ENCODE data around the gene PATZ1. TPM values are rescaled to one million over a fixed set of nuclear protein-coding genes. Genes with fewer than 3 reads are reported as not detected.

The PATZ1 gene
- total and polyA plus RNA-seq, 2 of the 4 experiments (the other 2 are of a cell fraction): 6.5 to 10.5 TPM

DNA sequence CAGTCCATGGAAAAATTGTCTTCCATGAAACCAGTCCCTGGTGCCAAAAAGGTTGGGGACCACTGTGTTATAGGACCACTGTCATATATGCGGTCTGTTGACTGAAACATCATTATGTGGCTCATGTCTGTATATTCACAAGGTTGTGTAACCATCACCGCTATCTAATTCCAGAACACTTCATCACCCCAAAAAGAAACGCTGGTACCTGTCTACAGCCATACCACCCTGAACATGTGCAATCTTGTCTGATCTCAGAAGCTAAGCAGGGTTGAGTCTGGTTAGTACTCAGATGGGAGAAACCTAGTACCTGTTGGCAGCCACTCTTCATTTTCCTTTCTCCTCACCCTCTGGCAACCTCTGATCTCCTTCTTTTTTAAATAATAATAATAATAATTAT is 41.0 kb downstream of the PATZ1 start:
- Histone ChIP-seq H2BK20ac (ENCODE audit: low read depth, low read length) (no peak overlapping the region), H3K4me2 (ENCODE audit: low read depth, low read length) (no peak overlapping the region), H3K4me3 (ENCODE audit: insufficient read depth, low read depth, low read length) (no peak overlapping the region), H4K91ac (ENCODE audit: insufficient read depth, low read depth, low read length) (no peak overlapping the region), H3K36me3 (ENCODE audit: control insufficient read depth, insufficient read depth, low read length) (no peaks in the 10 kb centered on the region), H3K4ac (ENCODE audit: low read depth, low read length) (no peak overlapping the region), H3K4me1 (ENCODE audit: control insufficient read depth, insufficient read depth, low read length) (no peaks in the 10 kb centered on the region), H2AK5ac (ENCODE audit: low read depth, low read length) (no peak overlapping the region), H4K20me1 (ENCODE audit: insufficient read depth, low read length) (no peaks in the 10 kb centered on the region), H2AFZ (replicated peaks; ENCODE audit: low read length, poor library complexity) (no peak overlapping the region), H3K27me3 (ENCODE audit: control insufficient read depth, insufficient read depth, low read length) (no peaks in the 10 kb centered on the region), H3K9me3 (ENCODE audit: control insufficient read depth, insufficient read depth, low read length) (no peaks in the 10 kb centered on the region), H3K18ac (ENCODE audit: low read depth, low read length) (no peak overlapping the region), H4K8ac (ENCODE audit: low read depth in 2 of 2, low read length in 2 of 2) (no peak overlapping the region), H3K27ac (ENCODE audit: insufficient read depth, low read length) (no peak overlapping the region), H2BK15ac (ENCODE audit: low read depth, low read length) (no peak overlapping the region), H3K79me1 (ENCODE audit: low read depth in 1 of 2, low read length in 2 of 2) (no peaks in the 10 kb centered on the region; a peak in 1 of 4 replicates), H3K9me1 (ENCODE audit: insufficient read depth, low read length) (peaks cover 2% of the 10 kb centered on the region; the same call in 1 of the 2 replicates), H2AK9ac (replicated peaks; ENCODE audit: low read depth, low read length, poor library complexity) (no peak overlapping the region), H3K14ac (replicated peaks; ENCODE audit: low read depth, low read length) (no peak overlapping the region), H2BK120ac (ENCODE audit: low read depth, low read length) (no peak overlapping the region), H2BK5ac (ENCODE audit: low read depth, low read length, poor library complexity, severe bottlenecking) (no peak overlapping the region), H3K56ac (ENCODE audit: extremely low read depth, insufficient read depth, low read length) (no peak overlapping the region), H3K9ac (ENCODE audit: low read depth, low read length) (no peak overlapping the region), H3K23ac (ENCODE audit: low read depth, low read length) (no peak overlapping the region), H4K5ac (ENCODE audit: low read depth, low read length) (no peak overlapping the region)
- ATAC-seq (ENCODE audit: low read depth) (no peak), DNase-seq (no peak)
- intact Hi-C loops (cut with micrococcal nuclease): no loop called here
- ChIA-PET POLR2A (ENCODE audit: unreplicated experiment) (no interaction called here), CTCF (no interaction called here)
- TF ChIP-seq, protein P1, sequence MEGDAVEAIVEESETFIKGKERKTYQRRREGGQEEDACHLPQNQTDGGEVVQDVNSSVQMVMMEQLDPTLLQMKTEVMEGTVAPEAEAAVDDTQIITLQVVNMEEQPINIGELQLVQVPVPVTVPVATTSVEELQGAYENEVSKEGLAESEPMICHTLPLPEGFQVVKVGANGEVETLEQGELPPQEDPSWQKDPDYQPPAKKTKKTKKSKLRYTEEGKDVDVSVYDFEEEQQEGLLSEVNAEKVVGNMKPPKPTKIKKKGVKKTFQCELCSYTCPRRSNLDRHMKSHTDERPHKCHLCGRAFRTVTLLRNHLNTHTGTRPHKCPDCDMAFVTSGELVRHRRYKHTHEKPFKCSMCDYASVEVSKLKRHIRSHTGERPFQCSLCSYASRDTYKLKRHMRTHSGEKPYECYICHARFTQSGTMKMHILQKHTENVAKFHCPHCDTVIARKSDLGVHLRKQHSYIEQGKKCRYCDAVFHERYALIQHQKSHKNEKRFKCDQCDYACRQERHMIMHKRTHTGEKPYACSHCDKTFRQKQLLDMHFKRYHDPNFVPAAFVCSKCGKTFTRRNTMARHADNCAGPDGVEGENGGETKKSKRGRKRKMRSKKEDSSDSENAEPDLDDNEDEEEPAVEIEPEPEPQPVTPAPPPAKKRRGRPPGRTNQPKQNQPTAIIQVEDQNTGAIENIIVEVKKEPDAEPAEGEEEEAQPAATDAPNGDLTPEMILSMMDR (conservative IDR thresholded peaks at IDR 0.05; ENCODE audit: low read depth, low read length): no peak
- no peak for TF ChIP-seq MXI1 (IDR thresholded peaks at IDR 0.05; ENCODE audit: borderline replicate concordance, low read depth, low read length)
- TF ChIP-seq NFE2L2 (IDR thresholded peaks at IDR 0.05; ENCODE audit: low read depth, low read length): no peak
- TF ChIP-seq, protein P2, sequence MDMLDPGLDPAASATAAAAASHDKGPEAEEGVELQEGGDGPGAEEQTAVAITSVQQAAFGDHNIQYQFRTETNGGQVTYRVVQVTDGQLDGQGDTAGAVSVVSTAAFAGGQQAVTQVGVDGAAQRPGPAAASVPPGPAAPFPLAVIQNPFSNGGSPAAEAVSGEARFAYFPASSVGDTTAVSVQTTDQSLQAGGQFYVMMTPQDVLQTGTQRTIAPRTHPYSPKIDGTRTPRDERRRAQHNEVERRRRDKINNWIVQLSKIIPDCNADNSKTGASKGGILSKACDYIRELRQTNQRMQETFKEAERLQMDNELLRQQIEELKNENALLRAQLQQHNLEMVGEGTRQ (IDR thresholded peaks at IDR 0.05; ENCODE audit: low read depth, low read length): no peak
- TF ChIP-seq MAFK (IDR thresholded peaks at IDR 0.05; ENCODE audit: low read depth, low read length): no peak
- no peak for TF ChIP-seq MAZ (IDR thresholded peaks at IDR 0.05; ENCODE audit: borderline replicate concordance, low read depth, low read length)
- TF ChIP-seq CEBPB (IDR thresholded peaks at IDR 0.05; ENCODE audit: low read depth, low read length): no peak
- TF ChIP-seq SMC3 (IDR thresholded peaks at IDR 0.05; ENCODE audit: low read depth, low read length): no peak
- TF ChIP-seq POLR2A (IDR thresholded peaks at IDR 0.05; ENCODE audit: low read depth, low read length): no peak
- no peak for TF ChIP-seq BHLHE40 (IDR thresholded peaks at IDR 0.05; ENCODE audit: low read depth, low read length)
- no peak for TF ChIP-seq RFX5 (IDR thresholded peaks at IDR 0.05; ENCODE audit: low read depth, low read length)
- TF ChIP-seq RCOR1 (IDR thresholded peaks at IDR 0.05; ENCODE audit: insufficient replicate concordance, low read length): no peak
- TF ChIP-seq FOS (IDR thresholded peaks at IDR 0.05; ENCODE audit: low read depth, low read length): no peak
- TF ChIP-seq CHD1 (IDR thresholded peaks at IDR 0.05; ENCODE audit: low read depth, low read length): no peak
- no peak for TF ChIP-seq RAD21 (IDR thresholded peaks at IDR 0.05; ENCODE audit: low read length)
- TF ChIP-seq, protein P3, sequence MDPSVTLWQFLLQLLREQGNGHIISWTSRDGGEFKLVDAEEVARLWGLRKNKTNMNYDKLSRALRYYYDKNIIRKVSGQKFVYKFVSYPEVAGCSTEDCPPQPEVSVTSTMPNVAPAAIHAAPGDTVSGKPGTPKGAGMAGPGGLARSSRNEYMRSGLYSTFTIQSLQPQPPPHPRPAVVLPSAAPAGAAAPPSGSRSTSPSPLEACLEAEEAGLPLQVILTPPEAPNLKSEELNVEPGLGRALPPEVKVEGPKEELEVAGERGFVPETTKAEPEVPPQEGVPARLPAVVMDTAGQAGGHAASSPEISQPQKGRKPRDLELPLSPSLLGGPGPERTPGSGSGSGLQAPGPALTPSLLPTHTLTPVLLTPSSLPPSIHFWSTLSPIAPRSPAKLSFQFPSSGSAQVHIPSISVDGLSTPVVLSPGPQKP (IDR thresholded peaks at IDR 0.05; ENCODE audit: borderline replicate concordance, low read depth, low read length): no peak
- WGBS, 2 experiments (ENCODE audit: extremely low coverage in 2 of 2, insufficient read length in 1 of 2): no CpG with 5 or more reads among the region's 3 CpGs
- no TSS peak for BruUV-seq (replicated peaks)
- dilution Hi-C loops (cut with HindIII; ENCODE audit: low sequenced_read_pairs, unreplicated experiment): no loop called here
- in situ Hi-C loops (cut with MboI; ENCODE audit: low sequenced_read_pairs): no loop called here

Measured in IMR-90 (cell line).